Measurements from ENCODE around the gene BCAS2. TPM values are rescaled to one million over a fixed set of nuclear protein-coding genes. Genes with fewer than 3 reads are reported as not detected.

Gene BCAS2
- total and polyA plus RNA-seq, 9 donors = 32.1 to 47.7 (median 36.7) TPM

DNA sequence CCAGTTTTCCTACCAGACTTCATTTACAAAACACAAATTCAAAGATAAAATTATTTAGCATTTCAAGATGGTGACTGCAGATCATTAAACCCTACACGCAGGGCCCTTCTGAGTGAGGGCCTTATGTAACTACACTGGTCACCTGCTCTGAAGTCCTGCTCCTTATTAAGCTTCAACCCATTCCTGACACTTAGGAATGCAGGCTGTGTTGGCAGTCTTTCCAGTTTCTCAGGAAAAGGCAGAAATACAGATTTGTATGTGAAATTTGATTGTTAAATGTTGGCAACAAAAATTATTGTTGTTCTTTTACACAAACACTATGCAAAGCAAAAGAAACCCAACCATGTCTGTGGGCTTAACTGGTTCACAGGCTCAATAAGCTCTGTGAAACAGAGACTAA lies 25.8 kb upstream of the BCAS2 start:
- Histone ChIP-seq H3K27ac (no peak overlapping the region), H3K4me1 (ENCODE audit: insufficient read depth) (no peaks in the 10 kb centered on the region), H3K27me3 (no peaks in the 10 kb centered on the region), H3K9me3 (no peaks in the 10 kb centered on the region), H3K4me3 (no peak overlapping the region), H3K36me3 (no peaks in the 10 kb centered on the region)
- TF ChIP-seq, protein P1, sequence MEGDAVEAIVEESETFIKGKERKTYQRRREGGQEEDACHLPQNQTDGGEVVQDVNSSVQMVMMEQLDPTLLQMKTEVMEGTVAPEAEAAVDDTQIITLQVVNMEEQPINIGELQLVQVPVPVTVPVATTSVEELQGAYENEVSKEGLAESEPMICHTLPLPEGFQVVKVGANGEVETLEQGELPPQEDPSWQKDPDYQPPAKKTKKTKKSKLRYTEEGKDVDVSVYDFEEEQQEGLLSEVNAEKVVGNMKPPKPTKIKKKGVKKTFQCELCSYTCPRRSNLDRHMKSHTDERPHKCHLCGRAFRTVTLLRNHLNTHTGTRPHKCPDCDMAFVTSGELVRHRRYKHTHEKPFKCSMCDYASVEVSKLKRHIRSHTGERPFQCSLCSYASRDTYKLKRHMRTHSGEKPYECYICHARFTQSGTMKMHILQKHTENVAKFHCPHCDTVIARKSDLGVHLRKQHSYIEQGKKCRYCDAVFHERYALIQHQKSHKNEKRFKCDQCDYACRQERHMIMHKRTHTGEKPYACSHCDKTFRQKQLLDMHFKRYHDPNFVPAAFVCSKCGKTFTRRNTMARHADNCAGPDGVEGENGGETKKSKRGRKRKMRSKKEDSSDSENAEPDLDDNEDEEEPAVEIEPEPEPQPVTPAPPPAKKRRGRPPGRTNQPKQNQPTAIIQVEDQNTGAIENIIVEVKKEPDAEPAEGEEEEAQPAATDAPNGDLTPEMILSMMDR (IDR thresholded peaks at IDR 0.05) = no peak
- TF ChIP-seq POLR2A (IDR thresholded peaks at IDR 0.05) = no peak
- 55 to 79% (median 55%) methylated on average over 1 of the region's 1 CpG for WGBS, 3 donors
- intact Hi-C loops (cut with DNase I) = no loop called here
- no peak for DNase-seq

DNA sequence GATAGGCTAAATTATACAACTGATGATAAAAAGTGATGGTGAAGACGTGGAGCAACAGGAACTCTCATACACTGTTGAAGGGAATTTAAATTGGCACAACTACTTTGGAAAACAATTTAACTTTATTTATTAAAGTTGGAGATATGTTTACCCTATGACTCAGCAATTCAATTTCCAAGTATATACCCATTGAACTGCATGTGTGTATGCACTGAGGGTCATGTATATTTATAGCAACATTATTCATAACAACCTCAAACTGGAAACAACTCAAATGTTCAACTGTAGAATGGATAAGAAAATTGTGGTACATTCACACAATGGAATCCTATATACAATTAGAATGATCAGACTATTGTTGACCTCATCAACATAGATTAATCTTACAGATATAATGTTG lies 16.5 kb upstream of the BCAS2 start:
- no peak for TF ChIP-seq EP300 (IDR thresholded peaks at IDR 0.05)
- TF ChIP-seq, protein P1 (IDR thresholded peaks at IDR 0.05) = no peak
- TF ChIP-seq POLR2A (IDR thresholded peaks at IDR 0.05) = no peak
- 71 to 82% (median 80%) methylated on average over 1 of the region's 1 CpG for WGBS, 3 donors
- Histone ChIP-seq H3K4me1 (ENCODE audit: insufficient read depth) (no peaks in the 10 kb centered on the region), H3K4me3 (no peak overlapping the region), H3K27ac (no peak overlapping the region), H3K9me3 (no peaks in the 10 kb centered on the region), H3K36me3 (no peaks in the 10 kb centered on the region), H3K27me3 (no peaks in the 10 kb centered on the region)
- DNase-seq = no peak
- intact Hi-C loops (cut with DNase I) = no loop called here

DNA sequence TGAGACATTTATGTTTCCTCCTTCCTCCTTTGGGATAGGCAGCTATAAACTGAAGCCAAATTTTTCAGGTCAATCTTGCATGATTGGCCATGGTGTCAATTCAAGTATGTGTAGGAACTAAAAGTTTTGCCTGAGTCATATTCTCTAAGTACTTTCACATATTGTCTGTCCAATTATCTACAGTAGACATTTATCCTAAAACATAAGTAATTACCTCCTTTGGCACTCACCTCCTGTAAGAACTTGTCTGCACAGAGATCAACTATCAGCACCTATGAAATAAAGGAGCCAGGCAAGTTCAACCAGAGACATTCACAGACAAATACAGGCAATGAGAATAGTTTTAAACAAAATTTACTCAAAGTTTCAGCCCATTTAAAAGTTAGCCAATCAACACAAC lies 14.2 kb upstream of the BCAS2 start:
- Histone ChIP-seq H3K27ac (no peak overlapping the region), H3K4me1 (ENCODE audit: insufficient read depth) (no peaks in the 10 kb centered on the region), H3K27me3 (no peaks in the 10 kb centered on the region), H3K4me3 (no peak overlapping the region), H3K36me3 (no peaks in the 10 kb centered on the region), H3K9me3 (no peaks in the 10 kb centered on the region)
- DNase-seq = no peak
- intact Hi-C loops (cut with DNase I) = no loop called here
- TF ChIP-seq EP300 (IDR thresholded peaks at IDR 0.05) (no peak), POLR2A (IDR thresholded peaks at IDR 0.05) (no peak)
- TF ChIP-seq, protein P1 (IDR thresholded peaks at IDR 0.05) = no peak

DNA sequence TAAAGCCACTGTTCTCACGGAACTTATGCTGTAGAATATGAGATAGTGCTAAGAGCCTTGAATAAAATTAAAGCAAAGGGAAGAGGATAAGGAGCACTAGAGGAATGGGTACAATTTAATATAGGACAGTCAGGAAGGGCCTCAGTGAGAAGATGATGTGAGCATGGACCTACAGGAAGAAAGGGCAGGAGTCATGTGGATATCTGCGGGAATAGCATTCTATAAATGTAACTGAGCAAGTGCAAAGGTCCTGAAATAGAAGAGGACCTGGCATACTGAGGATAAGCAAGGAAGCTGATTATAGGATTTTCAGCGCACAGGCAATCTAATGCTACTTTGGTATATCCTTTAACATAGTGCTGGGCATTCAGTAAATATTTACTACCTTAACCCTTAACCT lies 12.6 kb upstream of the BCAS2 start:
- WGBS, 3 donors = 88 to 93% (median 90%) methylated on average over 3 of the region's 3 CpGs
- H3K36me3 ChIP-seq = no peaks in the 10 kb centered on the region
- intact Hi-C loops (cut with DNase I) = no loop called here

More for the DNA sequence above, 12.6 kb upstream of the BCAS2 start:
- H3K9me3 ChIP-seq = no peaks in the 10 kb centered on the region
- H3K27ac ChIP-seq = no peak overlapping the region
- no peak overlapping the region for H3K4me3 ChIP-seq
- no peak for DNase-seq
- TF ChIP-seq, protein P1 (IDR thresholded peaks at IDR 0.05) = no peak
- TF ChIP-seq POLR2A (IDR thresholded peaks at IDR 0.05) (no peak), EP300 (IDR thresholded peaks at IDR 0.05) (no peak)
- H3K4me1 ChIP-seq (ENCODE audit: insufficient read depth) = no peaks in the 10 kb centered on the region
- H3K27me3 ChIP-seq = no peaks in the 10 kb centered on the region
